ENCODE data around the gene PNPLA2.

DNA sequence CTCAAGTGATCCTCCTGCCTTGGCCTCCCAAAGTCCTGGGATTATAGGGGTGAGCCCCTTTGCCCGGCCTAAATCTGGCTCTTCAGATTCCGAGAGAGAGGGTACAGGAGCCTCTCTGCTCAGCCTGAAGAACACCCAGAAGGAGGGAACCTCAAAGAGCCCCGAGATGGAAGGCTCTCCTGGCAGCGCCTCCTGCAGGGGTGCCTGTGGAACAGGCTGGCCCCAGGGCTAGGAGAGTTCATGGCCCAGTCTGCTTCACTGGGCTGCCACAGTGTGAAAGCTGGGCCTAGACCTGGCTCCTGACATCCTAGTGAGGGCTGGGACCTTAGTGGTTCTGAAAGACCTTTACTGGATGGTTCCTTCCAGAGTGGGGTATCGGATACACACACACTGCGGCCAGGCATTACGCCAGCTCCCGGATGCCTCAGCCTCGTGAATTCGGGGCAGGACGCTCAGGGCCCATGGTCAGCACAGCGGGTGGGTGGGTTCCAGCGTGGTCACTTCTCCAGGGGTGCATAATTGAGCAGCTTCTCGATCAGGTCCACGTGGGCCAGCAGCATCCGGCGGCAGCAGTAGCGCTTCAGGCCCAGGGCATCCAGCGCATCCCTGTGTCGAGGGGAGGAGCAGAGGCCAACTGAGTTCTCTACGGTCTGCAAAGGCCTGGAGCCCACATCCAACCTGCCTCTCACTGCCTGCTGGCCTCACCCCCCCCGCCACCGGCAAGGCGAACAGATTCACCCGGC is 21.3 kb downstream of the PNPLA2 start:
- TF ChIP-seq, protein P1, sequence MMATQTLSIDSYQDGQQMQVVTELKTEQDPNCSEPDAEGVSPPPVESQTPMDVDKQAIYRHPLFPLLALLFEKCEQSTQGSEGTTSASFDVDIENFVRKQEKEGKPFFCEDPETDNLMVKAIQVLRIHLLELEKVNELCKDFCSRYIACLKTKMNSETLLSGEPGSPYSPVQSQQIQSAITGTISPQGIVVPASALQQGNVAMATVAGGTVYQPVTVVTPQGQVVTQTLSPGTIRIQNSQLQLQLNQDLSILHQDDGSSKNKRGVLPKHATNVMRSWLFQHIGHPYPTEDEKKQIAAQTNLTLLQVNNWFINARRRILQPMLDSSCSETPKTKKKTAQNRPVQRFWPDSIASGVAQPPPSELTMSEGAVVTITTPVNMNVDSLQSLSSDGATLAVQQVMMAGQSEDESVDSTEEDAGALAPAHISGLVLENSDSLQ (IDR thresholded peaks at IDR 0.05): no peak
- TF ChIP-seq ARNT (IDR thresholded peaks at IDR 0.05) (no peak), FOXM1 (IDR thresholded peaks at IDR 0.05; ENCODE audit: borderline replicate concordance) (no peak), L3MBTL2 (conservative IDR thresholded peaks at IDR 0.05) (no peak), SP1 (IDR thresholded peaks at IDR 0.05) (no peak), NFRKB (IDR thresholded peaks at IDR 0.05) (no peak), FOXK2 (IDR thresholded peaks at IDR 0.05) (no peak)
